GM21529 (cell line): ENCODE data around the gene GATAD2B.
"Not testable (repeated sequence)": the region's sequence is repeated elsewhere in the genome, so short reads cannot be mapped to it uniquely, and the experiment has no call there.

Experiments
- ATAC-seq: cut with Tn5 transposase; IDR thresholded peaks from one replicate; pipeline ENCODE4 v1.9.1; 2021; ENCODE audit not compliant: unreplicated experiment

GATAD2B gene

DNA sequence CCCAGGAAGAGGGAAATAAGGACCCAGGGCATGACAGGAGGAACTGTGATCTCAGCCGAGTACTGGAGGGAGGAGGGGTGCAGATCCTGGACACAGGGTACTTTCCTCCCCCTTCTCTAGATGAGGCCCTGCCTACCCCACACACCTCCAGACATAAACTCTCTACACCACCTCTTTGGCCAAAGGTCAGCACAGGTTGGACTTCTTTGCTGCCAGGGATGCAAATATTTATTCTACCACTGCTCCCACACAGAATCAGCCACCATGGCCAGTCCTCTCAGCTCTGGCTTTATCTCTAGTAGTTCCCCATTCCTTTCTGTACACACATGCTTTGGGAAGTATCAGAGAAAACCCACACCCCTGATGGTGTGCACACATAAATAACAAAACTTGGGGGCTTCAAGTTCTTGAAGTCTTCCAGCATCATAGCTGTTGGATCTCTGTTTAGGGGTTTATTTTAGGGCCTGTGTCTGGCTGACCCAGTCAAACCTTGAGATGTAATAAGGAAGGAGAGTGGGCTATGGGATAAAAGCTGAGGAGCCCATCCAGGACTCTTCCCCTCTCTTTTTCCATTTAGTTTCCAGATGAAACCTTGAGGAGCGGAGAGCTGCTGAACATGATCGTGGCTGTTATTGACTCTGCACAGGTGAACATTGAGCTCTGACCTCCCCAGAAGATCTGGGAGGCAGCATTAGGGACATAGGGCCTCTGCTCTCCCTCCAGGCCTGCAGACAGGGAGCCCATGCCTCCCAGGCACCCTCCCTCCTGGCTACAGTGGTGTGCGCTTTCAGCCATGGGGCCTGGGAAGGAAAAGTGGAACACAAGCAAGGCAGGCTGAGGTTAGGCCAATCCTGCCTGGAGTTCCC, 154.2 kb downstream of the GATAD2B start:
- no peak for ATAC-seq

DNA sequence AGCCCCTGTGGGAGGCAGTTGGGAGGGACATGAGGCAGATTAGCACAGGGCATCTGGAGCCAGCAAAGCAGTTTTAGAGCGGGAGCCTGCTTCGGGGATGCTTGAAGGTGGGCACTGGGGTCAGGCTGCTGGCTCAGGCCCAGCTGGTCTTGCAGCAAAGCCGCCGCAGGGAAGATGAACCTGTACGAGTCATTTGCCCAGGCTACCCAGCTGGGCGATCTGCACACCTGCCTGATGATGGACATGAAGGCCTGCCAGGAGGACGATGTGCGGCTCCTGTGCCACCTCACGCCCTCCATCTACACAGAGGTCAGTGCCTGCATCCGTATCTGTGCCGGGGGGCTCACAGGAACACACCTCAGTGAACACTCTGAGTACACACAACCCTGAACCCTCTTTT, 155.3 kb downstream of the GATAD2B start:
- no peak for ATAC-seq

DNA sequence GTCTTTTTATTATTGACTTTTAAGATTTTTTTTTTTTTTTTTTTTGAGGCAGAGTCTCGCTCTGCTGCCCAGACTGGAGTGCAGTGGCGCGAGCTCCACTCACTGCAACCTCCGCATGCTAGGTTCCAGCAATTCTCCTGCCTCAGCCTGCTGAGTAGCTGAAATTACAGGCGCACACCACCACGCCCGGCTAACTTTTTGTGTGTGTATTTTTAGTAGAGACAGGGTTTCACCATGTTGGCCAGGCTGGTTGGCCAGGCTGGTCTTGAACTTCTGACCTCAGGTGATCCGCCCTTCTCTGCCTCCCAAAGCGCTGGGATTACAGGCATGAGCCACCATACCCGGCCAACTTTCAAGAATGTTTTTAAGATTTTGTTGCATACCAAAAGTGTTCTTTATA, 156.1 kb downstream of the GATAD2B start:
- ATAC-seq: not testable (repeated sequence)

DNA sequence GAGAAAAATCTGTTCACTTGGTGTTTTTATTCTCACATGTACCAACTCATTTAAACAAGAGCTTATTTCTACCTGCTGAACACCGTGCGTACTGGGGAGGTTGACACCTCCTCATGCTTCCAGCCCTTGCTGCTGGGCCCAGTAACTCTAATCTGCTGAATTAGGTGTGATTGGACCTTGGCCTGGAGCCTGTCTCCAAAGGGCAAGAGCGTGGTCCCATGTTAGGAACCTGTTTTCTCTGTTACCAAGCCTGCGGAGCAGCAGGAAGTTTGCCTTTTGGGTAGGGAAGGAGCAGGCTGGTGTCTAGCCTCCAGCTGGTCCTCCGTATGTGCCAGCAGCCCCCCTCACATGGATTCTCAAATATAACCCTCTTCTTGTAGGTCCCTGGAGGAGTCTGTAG, 158.5 kb downstream of the GATAD2B start:
- no peak for ATAC-seq

DNA sequence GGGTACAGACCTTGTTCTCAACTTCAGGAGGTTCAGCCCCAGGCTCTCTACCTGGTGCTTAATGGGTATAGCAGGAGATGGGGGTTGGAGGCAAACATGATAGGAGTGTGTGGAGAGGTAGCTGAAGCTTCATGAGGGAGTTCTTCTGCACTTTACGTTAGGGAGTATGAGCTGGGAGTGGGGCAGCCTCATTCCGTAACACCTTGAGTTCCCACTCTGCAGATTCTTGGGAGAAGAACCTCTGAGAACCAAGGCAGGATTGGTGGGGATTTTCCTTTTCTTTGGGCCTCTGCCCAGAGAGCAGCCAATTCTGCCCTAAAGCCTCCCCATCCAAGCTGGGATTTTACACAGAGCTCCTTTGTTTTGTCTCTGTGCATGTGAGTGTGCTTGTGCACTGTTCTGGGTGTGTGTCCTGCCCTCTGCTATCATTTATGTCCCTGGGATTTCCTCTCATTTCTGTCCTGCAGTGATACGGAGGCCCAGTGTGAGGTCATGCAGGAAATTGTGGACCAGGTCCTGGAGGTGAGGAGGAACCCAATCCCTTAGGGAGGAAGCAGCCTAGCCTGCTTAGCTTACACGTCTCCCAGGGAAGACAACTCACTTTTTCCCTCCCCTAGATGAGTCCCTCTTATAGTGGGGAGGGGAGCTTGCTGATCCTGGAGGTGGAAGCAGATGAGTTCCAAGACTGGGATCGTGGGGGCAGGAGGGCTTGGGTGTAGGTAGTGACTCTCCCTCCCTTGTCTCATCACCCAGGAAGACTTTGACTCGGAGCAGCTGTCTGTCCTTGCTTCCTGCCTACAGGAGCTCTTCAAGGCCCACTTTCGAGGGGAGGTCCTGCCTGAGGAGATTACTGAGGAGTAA, 159.2 kb downstream of the GATAD2B start:
- no peak for ATAC-seq

DNA sequence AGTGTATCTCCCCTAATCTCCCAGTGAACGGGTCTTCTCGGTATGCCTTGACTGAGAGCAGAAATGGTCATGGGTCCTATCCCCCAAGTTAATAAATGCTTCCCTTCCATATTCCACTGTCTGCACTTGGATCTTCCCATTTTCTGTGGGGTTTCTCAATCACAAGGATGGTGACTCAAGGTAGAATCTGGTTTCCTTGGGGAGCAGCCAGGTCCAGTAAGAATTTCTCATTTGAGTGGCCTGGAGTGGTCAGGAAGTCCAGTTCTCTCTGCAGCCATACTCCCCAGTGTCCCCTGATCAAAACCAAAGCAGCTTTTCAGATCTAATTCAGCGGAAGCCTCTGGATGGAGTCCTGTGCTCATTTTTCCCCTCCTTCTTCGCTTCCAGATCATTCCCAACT, 162.3 kb downstream of the GATAD2B start:
- no peak for ATAC-seq
